HG02840 (cell line): ENCODE data around the gene CEP250.

ENCODE experiments used
- ATAC-seq: cut with Tn5 transposase; IDR thresholded peaks from one replicate; pipeline ENCODE4 v1.9.1; 2021; ENCODE audit warnings: mild to moderate bottlenecking, moderate library complexity, moderate number of reproducible peaks; ENCODE audit not compliant: unreplicated experiment, low FRiP score

CEP250 gene

GRCh38 chr20:35555951-35556645, 100.7 kb downstream of the CEP250 start:
- ATAC-seq, result no peak

- no peak for ATAC-seq
These were observed 101.5 kb downstream of the CEP250 start for GRCh38 chr20:35556871-35557270.

- ATAC-seq, result no peak
These were observed 103.1 kb downstream of the CEP250 start for GRCh38 chr20:35558451-35558850.

- no peak for ATAC-seq
These were observed 103.8 kb downstream of the CEP250 start for GRCh38 chr20:35559042-35559693.

- ATAC-seq, result no peak
These were observed 104.7 kb downstream of the CEP250 start for GRCh38 chr20:35560105-35560511.

- no peak for ATAC-seq
These were observed 105.1 kb downstream of the CEP250 start for GRCh38 chr20:35560541-35560940.

- ATAC-seq, result no peak
These were observed 105.9 kb downstream of the CEP250 start for GRCh38 chr20:35561268-35561667.

- no peak for ATAC-seq
These were observed 106.3 kb downstream of the CEP250 start for GRCh38 chr20:35561671-35562070.

GRCh38 chr20:35562541-35563110, 107.2 kb downstream of the CEP250 start:
- ATAC-seq, result no peak

GRCh38 chr20:35563834-35564233, 108.4 kb downstream of the CEP250 start:
- no peak for ATAC-seq

GRCh38 chr20:35564905-35565304, 109.5 kb downstream of the CEP250 start:
- no peak for ATAC-seq

- ATAC-seq, result no peak
These were observed 113.2 kb downstream of the CEP250 start for GRCh38 chr20:35568645-35569044.
